Activated naive CD4-positive, alpha-beta T cell treated with anti-CD3 and anti-CD28 coated beads, Interleukin-2, amount 10 ng/mL, durations not matched to agents 7 days and 5 days (primary cell): ENCODE results near the gene FSTL4.

Experiments
- CTCF ChIA-PET: fragments of 350-600 bp; sonication (Branson Sonifier 250); formaldehyde crosslinking; loops from one replicate; lab custom pipeline; 2021; ENCODE audit warnings: antibody characterized with exemption; lab: Charles Lee
- DNase-seq: peaks from one replicate; pipeline ENCODE4 v3.0.0-alpha.2; 2020
- H3K27ac Mint-ChIP-seq: one replicate; pipeline ENCODE4 v1.8.0; 2021; ENCODE audit warnings: mild to moderate bottlenecking, moderate library complexity, mixed read lengths
- H3K27me3 Mint-ChIP-seq: one replicate; pipeline ENCODE4 v1.8.0; 2021; ENCODE audit warnings: mild to moderate bottlenecking, mixed read lengths
- H3K36me3 Mint-ChIP-seq: one replicate; pipeline ENCODE4 v1.8.0; 2021; ENCODE audit warnings: mixed read lengths
- H3K4me1 Mint-ChIP-seq: one replicate; pipeline ENCODE4 v1.8.0; 2021; ENCODE audit warnings: mixed read lengths
- H3K4me3 Mint-ChIP-seq: one replicate; pipeline ENCODE4 v1.8.0; 2021; ENCODE audit warnings: mild to moderate bottlenecking, moderate library complexity, mixed read lengths
- H3K9me3 Mint-ChIP-seq: one replicate; pipeline ENCODE4 v1.8.0; 2021; ENCODE audit warnings: mixed read lengths

Gene FSTL4

DNA sequence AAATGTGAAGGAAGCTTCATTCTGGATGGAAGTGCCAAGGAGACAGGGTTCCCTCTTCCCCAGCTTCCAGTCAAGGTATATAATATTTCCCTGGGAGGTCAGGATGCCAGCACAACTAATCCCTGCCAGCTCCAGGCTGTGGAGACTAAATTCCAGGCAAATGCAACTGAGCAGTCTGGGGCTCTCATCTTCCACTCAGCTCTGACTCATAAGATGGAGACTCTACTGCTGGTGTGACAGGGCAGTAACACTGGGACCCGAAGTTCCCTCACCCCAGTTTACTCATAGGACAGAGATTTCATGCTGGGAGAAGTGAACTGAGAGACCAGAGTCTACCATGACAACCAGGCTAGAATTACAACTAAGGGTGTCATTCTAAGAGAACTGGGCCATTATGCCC lies 235.4 kb downstream of the FSTL4 start:
- Mint-ChIP-seq H3K27me3 (peaks cover 10% of the 10 kb centered on the region), H3K27ac (no peak overlapping the region), H3K36me3 (no peaks in the 10 kb centered on the region), H3K9me3 (peaks cover 11% of the 10 kb centered on the region), H3K4me3 (no peak overlapping the region), H3K4me1 (no peaks in the 10 kb centered on the region)
- no peak for DNase-seq
- CTCF ChIA-PET: no interaction called here

GRCh38 chr5:133373121-133373870 lies 239.0 kb downstream of the FSTL4 start:
- Mint-ChIP-seq H3K9me3 (peaks cover 11% of the 10 kb centered on the region), H3K4me3 (no peak overlapping the region), H3K36me3 (no peaks in the 10 kb centered on the region), H3K27me3 (peaks cover 16% of the 10 kb centered on the region), H3K4me1 (no peaks in the 10 kb centered on the region), H3K27ac (no peak overlapping the region)
- CTCF ChIA-PET: no interaction called here
- DNase-seq: no peak

- peaks cover 5% of the 10 kb centered on the region for H3K9me3 Mint-ChIP-seq
These were observed 239.9 kb downstream of the FSTL4 start for GRCh38 chr5:133372293-133372937.

DNA sequence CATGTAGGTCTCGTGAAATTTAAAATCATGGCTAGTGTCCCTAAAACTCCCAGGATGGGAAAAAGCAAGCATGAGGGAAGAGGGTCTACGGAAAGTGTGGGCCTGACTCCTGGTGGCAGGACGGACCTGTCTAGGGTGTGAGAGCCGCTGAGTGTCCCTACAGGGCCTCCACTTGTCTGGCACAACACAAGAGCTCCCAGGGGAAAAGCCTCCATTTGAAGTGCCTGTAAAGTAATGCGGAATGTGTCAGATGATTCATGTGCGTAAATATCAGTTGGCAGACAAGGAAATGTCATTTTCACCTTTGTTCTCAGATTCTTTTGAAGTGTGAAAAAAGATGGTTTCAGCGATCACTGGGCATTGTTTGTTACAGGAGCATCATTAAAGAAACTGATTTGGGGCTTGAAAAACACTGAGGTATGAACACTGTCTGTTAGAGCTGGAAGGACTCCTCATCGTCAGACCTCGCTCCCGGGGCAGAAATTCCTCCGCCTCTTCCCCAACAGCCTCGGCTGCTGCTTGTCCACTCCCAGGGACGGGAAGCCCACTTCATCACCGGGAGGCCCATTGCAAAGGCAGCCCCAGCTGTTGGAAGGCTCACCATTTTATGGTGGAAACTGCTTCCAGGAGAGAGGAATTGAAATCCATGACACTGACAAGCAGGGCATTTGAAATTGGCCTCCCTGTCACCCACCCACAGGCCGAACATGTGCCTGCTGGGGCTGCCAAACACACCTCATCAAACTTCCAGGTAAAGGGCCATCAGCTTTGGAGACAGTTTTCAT lies 240.8 kb downstream of the FSTL4 start:
- CTCF ChIA-PET: no interaction called here
- H3K9me3 Mint-ChIP-seq: no peaks in the 10 kb centered on the region
- H3K27me3 Mint-ChIP-seq: peaks cover 6% of the 10 kb centered on the region
- no peak for DNase-seq
- H3K36me3 Mint-ChIP-seq: no peaks in the 10 kb centered on the region
- H3K4me3 Mint-ChIP-seq: no peak overlapping the region
- no peak overlapping the region for H3K27ac Mint-ChIP-seq
- H3K4me1 Mint-ChIP-seq: no peaks in the 10 kb centered on the region

More at GRCh38 chr5:133372293-133372937, 239.9 kb downstream of the FSTL4 start:
- Mint-ChIP-seq H3K27ac (no peak overlapping the region), H3K36me3 (no peaks in the 10 kb centered on the region), H3K4me1 (no peaks in the 10 kb centered on the region), H3K4me3 (no peak overlapping the region), H3K27me3 (peaks cover 14% of the 10 kb centered on the region)
- no peak for DNase-seq
- CTCF ChIA-PET: no interaction called here

DNA sequence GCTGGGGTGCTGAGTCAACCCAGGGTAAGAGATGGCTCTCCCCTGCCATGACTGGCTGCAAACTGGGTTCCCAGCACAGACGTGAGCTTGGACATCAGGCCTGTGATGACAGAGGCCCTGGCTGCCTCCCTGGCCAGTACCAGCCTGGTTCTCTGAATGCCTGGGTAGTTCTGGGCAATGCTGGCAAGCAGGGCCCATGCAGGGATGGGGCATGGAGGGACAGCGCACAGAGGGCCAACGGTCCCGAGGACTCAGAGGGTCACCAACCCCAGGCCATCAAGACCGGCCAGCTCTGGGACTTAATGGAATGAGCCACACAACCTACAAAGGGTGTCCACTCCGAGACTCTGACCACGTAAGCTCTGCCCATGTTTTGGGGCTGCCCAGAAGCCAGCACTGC lies 241.4 kb downstream of the FSTL4 start:
- Mint-ChIP-seq H3K4me1 (no peaks in the 10 kb centered on the region), H3K9me3 (no peaks in the 10 kb centered on the region), H3K27me3 (peaks cover 8% of the 10 kb centered on the region), H3K36me3 (no peaks in the 10 kb centered on the region), H3K4me3 (no peak overlapping the region), H3K27ac (no peak overlapping the region)
- CTCF ChIA-PET: no interaction called here
- DNase-seq: no peak

GRCh38 chr5:133370036-133370831 lies 242.1 kb downstream of the FSTL4 start:
- Mint-ChIP-seq H3K9me3 (no peaks in the 10 kb centered on the region), H3K4me3 (no peak overlapping the region), H3K27me3 (peaks cover 11% of the 10 kb centered on the region), H3K36me3 (no peaks in the 10 kb centered on the region), H3K27ac (no peak overlapping the region), H3K4me1 (no peaks in the 10 kb centered on the region)
- CTCF ChIA-PET: no interaction called here
- no peak for DNase-seq

GRCh38 chr5:133368916-133369783 lies 243.2 kb downstream of the FSTL4 start:
- Mint-ChIP-seq H3K36me3 (no peaks in the 10 kb centered on the region), H3K9me3 (no peaks in the 10 kb centered on the region), H3K27ac (no peak overlapping the region), H3K4me1 (no peaks in the 10 kb centered on the region), H3K27me3 (peaks cover 11% of the 10 kb centered on the region), H3K4me3 (no peak overlapping the region)
- no peak for DNase-seq
- CTCF ChIA-PET: no interaction called here

DNA sequence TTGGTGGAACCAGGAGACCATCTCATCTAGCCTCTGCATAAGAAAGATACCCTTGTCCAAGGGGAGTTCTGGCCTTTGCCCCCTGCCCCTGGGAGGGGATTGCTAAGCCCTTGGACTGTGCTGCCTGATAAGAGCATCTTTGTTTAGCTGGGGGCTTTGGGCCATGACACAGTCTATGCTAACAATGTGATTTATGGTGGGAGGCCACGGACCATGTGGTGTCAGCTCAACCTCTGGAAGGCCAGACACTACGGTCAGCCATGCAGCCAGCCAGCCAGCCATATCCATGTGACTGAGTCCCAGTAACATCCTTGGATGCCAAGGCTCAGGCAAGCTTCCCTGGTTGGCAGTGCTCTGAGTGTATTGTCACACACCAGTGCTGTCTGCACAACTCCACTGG lies 244.4 kb downstream of the FSTL4 start:
- no peak for DNase-seq
- Mint-ChIP-seq H3K4me1 (no peaks in the 10 kb centered on the region), H3K9me3 (no peaks in the 10 kb centered on the region), H3K36me3 (no peaks in the 10 kb centered on the region), H3K4me3 (no peak overlapping the region), H3K27me3 (peaks cover 15% of the 10 kb centered on the region), H3K27ac (no peak overlapping the region)
- CTCF ChIA-PET: no interaction called here

DNA sequence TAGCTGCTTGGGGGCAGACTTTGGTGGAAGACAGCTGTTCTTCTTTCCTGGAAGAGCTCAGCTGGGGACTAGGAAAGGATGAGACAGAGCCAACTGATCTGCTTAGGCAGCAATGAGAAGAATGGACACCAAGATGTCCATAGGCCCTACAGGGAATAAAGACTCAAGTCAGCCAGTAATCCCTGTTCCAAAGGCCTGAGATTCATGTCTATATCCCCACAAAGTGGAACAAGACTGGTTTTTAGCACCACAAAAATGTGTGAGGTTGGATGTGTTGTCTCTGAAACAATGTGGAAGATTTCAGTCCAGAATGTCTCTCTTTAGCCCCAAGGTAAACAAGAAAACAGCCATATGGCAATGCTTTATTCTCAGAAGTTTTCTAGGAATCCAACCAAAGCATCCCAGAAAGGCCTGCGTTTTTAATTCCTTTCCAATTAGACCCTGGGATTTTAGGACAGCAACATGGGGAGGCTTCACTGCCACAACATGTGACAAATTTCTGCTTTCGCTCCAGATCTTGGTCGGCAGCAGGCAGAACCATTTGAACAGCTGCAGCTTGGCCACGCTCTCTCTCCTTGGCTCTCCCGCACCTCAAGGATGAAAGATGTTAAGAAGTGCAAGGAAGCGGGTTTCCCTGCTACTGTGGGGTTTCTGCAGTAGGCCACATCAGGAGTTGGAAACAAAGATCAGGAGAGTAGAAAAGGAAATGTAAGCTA lies 245.1 kb downstream of the FSTL4 start:
- Mint-ChIP-seq H3K27me3 (peaks cover 18% of the 10 kb centered on the region), H3K9me3 (no peaks in the 10 kb centered on the region), H3K4me3 (no peak overlapping the region), H3K36me3 (no peaks in the 10 kb centered on the region), H3K27ac (no peak overlapping the region), H3K4me1 (no peaks in the 10 kb centered on the region)
- no peak for DNase-seq
- CTCF ChIA-PET: interaction anchor here (0.7 to 1.8 kb wide), 2 partner anchors 256 to 261 kb away, joined by 3 to 6 read pairs; no protein-coding TSS in a partner anchor

- Mint-ChIP-seq H3K27me3 (peaks cover 20% of the 10 kb centered on the region), H3K4me3 (no peak overlapping the region), H3K27ac (no peak overlapping the region), H3K9me3 (no peaks in the 10 kb centered on the region), H3K36me3 (no peaks in the 10 kb centered on the region), H3K4me1 (no peaks in the 10 kb centered on the region)
- no peak for DNase-seq
- CTCF ChIA-PET: interaction anchor here (0.7 to 1.8 kb wide), 2 partner anchors 256 to 260 kb away, joined by 3 to 6 read pairs; no protein-coding TSS in a partner anchor
These were observed 245.9 kb downstream of the FSTL4 start for GRCh38 chr5:133366438-133366837.

GRCh38 chr5:133365738-133366137 lies 246.6 kb downstream of the FSTL4 start:
- Mint-ChIP-seq H3K36me3 (no peaks in the 10 kb centered on the region), H3K27me3 (peaks cover 25% of the 10 kb centered on the region), H3K9me3 (no peaks in the 10 kb centered on the region), H3K4me3 (no peak overlapping the region), H3K27ac (no peak overlapping the region), H3K4me1 (no peaks in the 10 kb centered on the region)
- CTCF ChIA-PET: interaction anchor here (0.7 to 1.8 kb wide), 2 partner anchors 10 to 255 kb away, joined by 3 to 6 read pairs; no protein-coding TSS in a partner anchor
- DNase-seq: no peak

GRCh38 chr5:133364936-133365707 lies 247.2 kb downstream of the FSTL4 start:
- H3K36me3 Mint-ChIP-seq: no peaks in the 10 kb centered on the region
- no peak for DNase-seq
- no peaks in the 10 kb centered on the region for H3K9me3 Mint-ChIP-seq
- no peaks in the 10 kb centered on the region for H3K4me1 Mint-ChIP-seq
- no peak overlapping the region for H3K4me3 Mint-ChIP-seq
- CTCF ChIA-PET: no interaction called here
- H3K27ac Mint-ChIP-seq: no peak overlapping the region
- peaks cover 21% of the 10 kb centered on the region for H3K27me3 Mint-ChIP-seq
